ENCODE measurements around the gene CIAO1. TPM values are rescaled to one million over a fixed set of nuclear protein-coding genes. Genes with fewer than 3 reads are reported as not detected.

The CIAO1 gene
- total RNA-seq, 1 experiment from 2014 or later = 82.8 TPM

- TF ChIP-seq CTCF (IDR thresholded peaks at IDR 0.05) (no peak), GABPB1 (CRISPR knock-in tag; IDR thresholded peaks at IDR 0.05) (no peak), STAT6 (CRISPR knock-in tag; conservative IDR thresholded peaks at IDR 0.05; ENCODE audit: low read depth) (no peak), FOXK1 (CRISPR knock-in tag; IDR thresholded peaks at IDR 0.05) (no peak)
Measured at GRCh38 chr2:96252526-96252925, 13.5 kb upstream of the CIAO1 start (continued).

GRCh38 chr2:96253006-96253405, 13.0 kb upstream of the CIAO1 start:
- Mint-ChIP-seq H3K27me3 (ENCODE audit: low read depth) (no peaks in the 10 kb centered on the region), H3K9me3 (no peaks in the 10 kb centered on the region), H3K4me1 (no peaks in the 10 kb centered on the region; the same call in 1 of the 2 replicates), H3K4me3 (no peak overlapping the region), H3K36me3 (peaks cover 26% of the 10 kb centered on the region), H3K27ac (no peak overlapping the region)
- DNase-seq (ENCODE audit: low spot score) (no peak), ATAC-seq (no peak)
- no peak for TF ChIP-seq E2F1 (CRISPR knock-in tag; IDR thresholded peaks at IDR 0.05)
- TF ChIP-seq TCF7 (CRISPR knock-in tag; IDR thresholded peaks at IDR 0.05; ENCODE audit: low read depth) = no peak
- TF ChIP-seq CBFB (CRISPR knock-in tag; IDR thresholded peaks at IDR 0.05; ENCODE audit: low read depth) = no peak
- TF ChIP-seq STAT6 (CRISPR knock-in tag; conservative IDR thresholded peaks at IDR 0.05; ENCODE audit: low read depth) = no peak
- no peak for TF ChIP-seq CDX4 (CRISPR knock-in tag; IDR thresholded peaks at IDR 0.05; ENCODE audit: borderline replicate concordance)
- TF ChIP-seq, protein P1, sequence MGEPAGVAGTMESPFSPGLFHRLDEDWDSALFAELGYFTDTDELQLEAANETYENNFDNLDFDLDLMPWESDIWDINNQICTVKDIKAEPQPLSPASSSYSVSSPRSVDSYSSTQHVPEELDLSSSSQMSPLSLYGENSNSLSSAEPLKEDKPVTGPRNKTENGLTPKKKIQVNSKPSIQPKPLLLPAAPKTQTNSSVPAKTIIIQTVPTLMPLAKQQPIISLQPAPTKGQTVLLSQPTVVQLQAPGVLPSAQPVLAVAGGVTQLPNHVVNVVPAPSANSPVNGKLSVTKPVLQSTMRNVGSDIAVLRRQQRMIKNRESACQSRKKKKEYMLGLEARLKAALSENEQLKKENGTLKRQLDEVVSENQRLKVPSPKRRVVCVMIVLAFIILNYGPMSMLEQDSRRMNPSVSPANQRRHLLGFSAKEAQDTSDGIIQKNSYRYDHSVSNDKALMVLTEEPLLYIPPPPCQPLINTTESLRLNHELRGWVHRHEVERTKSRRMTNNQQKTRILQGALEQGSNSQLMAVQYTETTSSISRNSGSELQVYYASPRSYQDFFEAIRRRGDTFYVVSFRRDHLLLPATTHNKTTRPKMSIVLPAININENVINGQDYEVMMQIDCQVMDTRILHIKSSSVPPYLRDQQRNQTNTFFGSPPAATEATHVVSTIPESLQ (CRISPR knock-in tag; IDR thresholded peaks at IDR 0.05) = no peak
- TF ChIP-seq CREB1 (CRISPR knock-in tag; IDR thresholded peaks at IDR 0.05) = no peak
- TF ChIP-seq, protein P2, sequence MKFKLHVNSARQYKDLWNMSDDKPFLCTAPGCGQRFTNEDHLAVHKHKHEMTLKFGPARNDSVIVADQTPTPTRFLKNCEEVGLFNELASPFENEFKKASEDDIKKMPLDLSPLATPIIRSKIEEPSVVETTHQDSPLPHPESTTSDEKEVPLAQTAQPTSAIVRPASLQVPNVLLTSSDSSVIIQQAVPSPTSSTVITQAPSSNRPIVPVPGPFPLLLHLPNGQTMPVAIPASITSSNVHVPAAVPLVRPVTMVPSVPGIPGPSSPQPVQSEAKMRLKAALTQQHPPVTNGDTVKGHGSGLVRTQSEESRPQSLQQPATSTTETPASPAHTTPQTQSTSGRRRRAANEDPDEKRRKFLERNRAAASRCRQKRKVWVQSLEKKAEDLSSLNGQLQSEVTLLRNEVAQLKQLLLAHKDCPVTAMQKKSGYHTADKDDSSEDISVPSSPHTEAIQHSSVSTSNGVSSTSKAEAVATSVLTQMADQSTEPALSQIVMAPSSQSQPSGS (CRISPR knock-in tag; IDR thresholded peaks at IDR 0.05; ENCODE audit: borderline replicate concordance, low read depth) = no peak
- TF ChIP-seq SP1 (CRISPR knock-in tag; conservative IDR thresholded peaks at IDR 0.05) = no peak
- no peak for TF ChIP-seq JAZF1 (CRISPR knock-in tag; IDR thresholded peaks at IDR 0.05)
- TF ChIP-seq ATF1 (CRISPR knock-in tag; IDR thresholded peaks at IDR 0.05) = no peak
- TF ChIP-seq NFATC4 (CRISPR knock-in tag; IDR thresholded peaks at IDR 0.05) = no peak
- TF ChIP-seq EMX1 (CRISPR knock-in tag; IDR thresholded peaks at IDR 0.05) = no peak
- no peak for TF ChIP-seq RORB (CRISPR knock-in tag; IDR thresholded peaks at IDR 0.05)
- no peak for TF ChIP-seq NFYB (CRISPR knock-in tag; conservative IDR thresholded peaks at IDR 0.05; ENCODE audit: low read depth)
- CTCF ChIA-PET = interaction anchor here (1.6 kb wide), 1 partner anchor 12 kb away, joined by 4 read pairs; no protein-coding TSS in a partner anchor
- POLR2A ChIA-PET = no interaction called here

Measured in WTC11 (cell line).